IMR-90 (cell line): Measurements from ENCODE around the gene CLEC14A. TPM values are rescaled to one million over a fixed set of nuclear protein-coding genes. Genes with fewer than 3 reads are reported as not detected.
A peak's percentile ranks its signal among the peaks of the same experiment; 100 is the strongest.

Experiments
- ATAC-seq: fragments of 200-7000 bp; cut with Tn5 transposase; 2 replicates; pipeline ENCODE4 v1.9.1; 2020; ENCODE audit warnings: low read depth, mild to moderate bottlenecking, moderate library complexity
- BruUV-seq: library from RNA; stranded (reverse); fragments of 400-500 nt; replicated peaks from 2 replicates; lab custom pipeline; 2021; lab: Mats Ljungman, UMichigan
- CTCF ChIA-PET: fragments of 300-600 bp; formaldehyde crosslinking; extraction: SDS; loops from one replicate; lab custom pipeline; 2021; ENCODE audit warnings: antibody characterized with exemption; lab: Yijun Ruan, JAX
- POLR2A ChIA-PET: fragments of 300-600 bp; sonication (Branson Sonifier 250); formaldehyde crosslinking; loops from one replicate; lab custom pipeline; 2022; ENCODE audit warnings: antibody characterized with exemption; ENCODE audit not compliant: unreplicated experiment; lab: Charles Lee
- DNase-seq: peaks from one replicate; pipeline ENCODE4 v3.0.0; 2013
- H2AFZ ChIP-seq: replicated peaks from 2 replicates; pipeline ENCODE3; 2013; ENCODE audit warnings: low read length, mild to moderate bottlenecking; ENCODE audit not compliant: poor library complexity
- H2AK5ac ChIP-seq: 2 replicates; pipeline ENCODE4 v1.6.1; 2013; ENCODE audit warnings: low read depth, low read length, inconsistent platforms
- H2AK9ac ChIP-seq: replicated peaks from 2 replicates; pipeline ENCODE3; 2013; ENCODE audit warnings: mild to moderate bottlenecking, low read depth, low read length, moderate library complexity; ENCODE audit not compliant: poor library complexity
- H2BK120ac ChIP-seq: 2 replicates; pipeline ENCODE4 v1.6.1; 2013; ENCODE audit warnings: low read depth, low read length, inconsistent platforms
- H2BK15ac ChIP-seq: 3 replicates; pipeline ENCODE4 v1.6.1; 2013; ENCODE audit warnings: low read depth, low read length, inconsistent platforms
- H2BK20ac ChIP-seq: 2 replicates; pipeline ENCODE4 v1.6.1; 2013; ENCODE audit warnings: low read depth, mild to moderate bottlenecking, inconsistent platforms, low read length, moderate library complexity
- H2BK5ac ChIP-seq: 2 replicates; pipeline ENCODE4 v1.6.1; 2013; ENCODE audit warnings: mild to moderate bottlenecking, low read depth, low read length, inconsistent platforms; ENCODE audit not compliant: poor library complexity, severe bottlenecking
- H3K14ac ChIP-seq: replicated peaks from 2 replicates; pipeline ENCODE4 v1.6.1; 2013; ENCODE audit warnings: low read depth, low read length, inconsistent platforms
- H3K18ac ChIP-seq: 2 replicates; pipeline ENCODE4 v1.6.1; 2013; ENCODE audit warnings: low read depth, low read length, control low read depth
- H3K23ac ChIP-seq: 2 replicates; pipeline ENCODE4 v1.6.1; 2013; ENCODE audit warnings: low read depth, low read length, inconsistent platforms
- H3K27ac ChIP-seq: 2 replicates; pipeline ENCODE4 v1.5.1; 2013; ENCODE audit warnings: mild to moderate bottlenecking, control low read depth, low read length; ENCODE audit not compliant: insufficient read depth
- H3K27me3 ChIP-seq: 2 replicates; pipeline ENCODE4 v1.6.1; 2013; ENCODE audit warnings: low read length; ENCODE audit not compliant: control insufficient read depth, insufficient read depth
- H3K36me3 ChIP-seq: 2 replicates; pipeline ENCODE4 v1.6.1; 2013; ENCODE audit warnings: low read length, mixed read lengths; ENCODE audit not compliant: control insufficient read depth, insufficient read depth
- H3K4ac ChIP-seq: 2 replicates; pipeline ENCODE4 v1.6.1; 2013; ENCODE audit warnings: low read depth, low read length, inconsistent platforms
- H3K4me1 ChIP-seq: 2 replicates; pipeline ENCODE4 v1.6.1; 2013; ENCODE audit warnings: low read length, mixed read lengths; ENCODE audit not compliant: control insufficient read depth, insufficient read depth
- H3K4me2 ChIP-seq: 2 replicates; pipeline ENCODE4 v1.6.1; 2013; ENCODE audit warnings: low read depth, mild to moderate bottlenecking, control low read depth, low read length, moderate library complexity
- H3K4me3 ChIP-seq: 2 replicates; pipeline ENCODE4 v1.5.1; 2013; ENCODE audit warnings: low read depth, mild to moderate bottlenecking, control low read depth, low read length, moderate library complexity; ENCODE audit not compliant: insufficient read depth
- H3K56ac ChIP-seq: 2 replicates; pipeline ENCODE4 v1.6.1; 2013; ENCODE audit warnings: low read length, inconsistent platforms; ENCODE audit not compliant: insufficient read depth; ENCODE audit errors: extremely low read depth
- H3K79me1 ChIP-seq, 2 experiments: 2 replicates each; pipeline ENCODE4 v1.6.1; 2013; ENCODE audit warnings: low read length in 2 of 2, inconsistent platforms in 1 of 2, low read depth in 1 of 2
- H3K9ac ChIP-seq: 2 replicates; pipeline ENCODE4 v1.6.1; 2013; ENCODE audit warnings: low read depth, low read length, control low read depth
- H3K9me1 ChIP-seq: 2 replicates; pipeline ENCODE4 v1.6.1; 2013; ENCODE audit warnings: low read length, inconsistent platforms; ENCODE audit not compliant: insufficient read depth
- H3K9me3 ChIP-seq: 2 replicates; pipeline ENCODE4 v1.6.1; 2013; ENCODE audit warnings: low read length; ENCODE audit not compliant: control insufficient read depth, insufficient read depth
- H4K20me1 ChIP-seq: 2 replicates; pipeline ENCODE4 v1.6.1; 2013; ENCODE audit warnings: low read length, inconsistent platforms; ENCODE audit not compliant: insufficient read depth
- H4K5ac ChIP-seq: 2 replicates; pipeline ENCODE4 v1.6.1; 2013; ENCODE audit warnings: mild to moderate bottlenecking, low read depth, low read length, control low read depth
- H4K8ac ChIP-seq, 2 experiments: 2 replicates each; pipeline ENCODE4 v1.6.1; 2013; ENCODE audit warnings: low read depth in 2 of 2, low read length in 2 of 2, control low read depth in 1 of 2, inconsistent platforms in 1 of 2
- H4K91ac ChIP-seq: 2 replicates; pipeline ENCODE4 v1.6.1; 2013; ENCODE audit warnings: low read depth, low read length, inconsistent platforms; ENCODE audit not compliant: insufficient read depth
- CHD1 ChIP-seq: IDR thresholded peaks from 2 replicates; pipeline ENCODE4 v1.6.1; 2012; ENCODE audit warnings: low read depth, low read length, improper control_type of control experiment
- CTCF ChIP-seq: conservative IDR thresholded peaks from 2 replicates; pipeline ENCODE4 v1.5.1; 2012; ENCODE audit warnings: mild to moderate bottlenecking, low read depth, low read length, improper control_type of control experiment
- ELK1 ChIP-seq: fragments of 150-350 bp; IDR thresholded peaks from 2 replicates; pipeline ENCODE4 v1.6.1; 2016; ENCODE audit warnings: low read depth, mild to moderate bottlenecking, low read length, moderate library complexity, borderline replicate concordance
- FOS ChIP-seq: fragments of 150-350 bp; IDR thresholded peaks from 2 replicates; pipeline ENCODE4 v1.6.1; 2016; ENCODE audit warnings: low read depth, low read length
- MAFK ChIP-seq: IDR thresholded peaks from 2 replicates; pipeline ENCODE4 v1.6.1; 2012; ENCODE audit warnings: low read depth, low read length, improper control_type of control experiment
- MXI1 ChIP-seq: IDR thresholded peaks from 2 replicates; pipeline ENCODE4 v1.6.1; 2012; ENCODE audit warnings: low read depth, mild to moderate bottlenecking, low read length, moderate library complexity, borderline replicate concordance
- RAD21 ChIP-seq: IDR thresholded peaks from 2 replicates; pipeline ENCODE4 v1.6.1; 2012; ENCODE audit warnings: low read length, improper control_type of control experiment
- RCOR1 ChIP-seq: IDR thresholded peaks from 2 replicates; pipeline ENCODE4 v1.6.1; 2012; ENCODE audit warnings: mild to moderate bottlenecking, low read length, improper control_type of control experiment; ENCODE audit not compliant: insufficient replicate concordance
- RFX5 ChIP-seq: IDR thresholded peaks from 2 replicates; pipeline ENCODE4 v1.8.0; 2012; ENCODE audit warnings: low read depth, mild to moderate bottlenecking, low read length, moderate library complexity
- SMC3 ChIP-seq: fragments of 150-350 bp; IDR thresholded peaks from 2 replicates; pipeline ENCODE4 v1.6.1; 2016; ENCODE audit warnings: low read depth, mild to moderate bottlenecking, antibody characterized with exemption, low read length, moderate library complexity
- USF2 ChIP-seq: fragments of 150-350 bp; IDR thresholded peaks from 2 replicates; pipeline ENCODE4 v1.6.1; 2017; ENCODE audit warnings: mild to moderate bottlenecking, antibody characterized with exemption, low read length, low read depth
- WGBS, 2 experiments: methylation state at CpG; one replicate each; pipeline versions ENCODE4 v1.1.5 to v1.1.7; 2013; ENCODE audit warnings: missing lambda C conversion rate in 2 of 2; ENCODE audit not compliant: insufficient read length in 1 of 2; ENCODE audit errors: extremely low coverage in 2 of 2; 5-methylcytosine and 5-hydroxymethylcytosine counted together
- dilution Hi-C: fragments of 300-500 bp; cut with HindIII; formaldehyde crosslinking; loops from one replicate; pipeline ENCODE4 v1.14.3; 2018; ENCODE audit warnings: low sequenced_read_pairs; ENCODE audit not compliant: unreplicated experiment
- in situ Hi-C: fragments of 300-500 bp; cut with MboI; formaldehyde crosslinking; loops from 3 replicates; pipeline ENCODE4 v1.14.3; 2019; ENCODE audit warnings: low sequenced_read_pairs, inconsistent platforms, mixed read lengths
- intact Hi-C: fragments of 100-400 bp; cut with micrococcal nuclease; formaldehyde crosslinking; loops from 2 replicates; pipeline ENCODE4 v1.10.0; 2022
- polyA plus RNA-seq, 3 experiments: library from polyadenylated mRNA; depleted of rRNA; stranded (reverse); fragments of >200 nt; gene quantifications; 2 replicates each; pipeline ENCODE4 v1.2.3, GENCODE V29; 2012; ENCODE audit warnings: low replicate concordance in 1 of 3
- total RNA-seq: library from RNA; depleted of rRNA; stranded (reverse); fragments of >200 nt; gene quantifications from 2 replicates; pipeline ENCODE4 v1.2.3, GENCODE V29; 2012

The CLEC14A gene
- total and polyA plus RNA-seq, 2 of the 4 experiments (the other 2 are of a cell fraction), result 3.0 to 6.2 TPM

GRCh38 chr14:38211255-38211735 is 44.6 kb downstream of the CLEC14A start:
- no peak for DNase-seq
- in situ Hi-C loops (no loop called here), intact Hi-C loops (loop anchor here (1.0 to 5.0 kb wide), 4 partner anchors 80 to 656 kb away; no protein-coding TSS in a partner anchor), dilution Hi-C loops (no loop called here)
- Histone ChIP-seq H3K79me1 (peaks cover 0 to 20% of the 10 kb centered on the region in 2 experiments; a peak in 2 of 4 replicates), H3K4ac (no peak overlapping the region), H2AK5ac (no peak overlapping the region), H4K91ac (peak overlapping the region; percentile 31; the same call in 1 of the 2 replicates), H3K27ac (no peak overlapping the region; the same call in 1 of the 2 replicates), H4K5ac (peak overlapping the region; percentile 13; the same call in 1 of the 2 replicates), H2BK15ac (no peak overlapping the region), H4K8ac (no peak overlapping the region), H2BK20ac (no peak overlapping the region), H3K4me2 (peak overlapping the region; percentile 85), H3K56ac (no peak overlapping the region; the same call in 1 of the 2 replicates), H3K9ac (peak overlapping the region; percentile 16; the same call in 1 of the 2 replicates), H3K4me3 (peak overlapping the region; percentile 61), H3K4me1 (peaks cover 10% of the 10 kb centered on the region; the same call in 1 of the 2 replicates), H3K27me3 (no peaks in the 10 kb centered on the region), H3K9me3 (no peaks in the 10 kb centered on the region), H3K18ac (no peak overlapping the region), H2AFZ (peak overlapping the region; percentile 90), H3K36me3 (no peaks in the 10 kb centered on the region), H3K9me1 (peaks cover 9% of the 10 kb centered on the region; the same call in 1 of the 2 replicates), H3K14ac (no peak overlapping the region), H2BK120ac (peak overlapping the region; percentile 74; the same call in 1 of the 2 replicates), H4K20me1 (no peaks in the 10 kb centered on the region), H2AK9ac (peak overlapping the region; percentile 75), H3K23ac (no peak overlapping the region), H2BK5ac (no peak overlapping the region)
- peak; percentile 12; the same call in 1 of the 2 replicates for ATAC-seq
- WGBS, 2 experiments, result 8% methylated on average over 7 of the region's 34 CpGs; no CpG with 5 or more reads in 1 of the 2 experiments
- CTCF ChIA-PET, result interaction anchor here (1.0 kb wide), 1 partner anchor 73 kb away, joined by 4 read pairs; no protein-coding TSS in a partner anchor
- TF ChIP-seq CHD1 (no peak), SMC3 (no peak), RAD21 (no peak), FOS (no peak), RFX5 (no peak), USF2 (no peak), CTCF (no peak), RCOR1 (no peak), MAFK (no peak), MXI1 (no peak), ELK1 (no peak)
- POLR2A ChIA-PET, result interaction anchor here (0.6 to 0.7 kb wide), 2 partner anchors 430 to 656 kb away, joined by 4 to 8 read pairs; no protein-coding TSS in a partner anchor
- no TSS peak for BruUV-seq
